HTERT RPE-1 (cell line): ENCODE data around the gene RASA4B.
"Not testable (repeated sequence)": the region's sequence is repeated elsewhere in the genome, so short reads cannot be mapped to it uniquely, and the experiment has no call there.

Experiments used
- in situ Hi-C: fragments of 300-500 bp; cut with MboI; formaldehyde crosslinking; loops from 4 replicates; pipeline ENCODE4 v1.14.3; 2020; ENCODE audit warnings: low sequenced_read_pairs

The RASA4B gene

DNA sequence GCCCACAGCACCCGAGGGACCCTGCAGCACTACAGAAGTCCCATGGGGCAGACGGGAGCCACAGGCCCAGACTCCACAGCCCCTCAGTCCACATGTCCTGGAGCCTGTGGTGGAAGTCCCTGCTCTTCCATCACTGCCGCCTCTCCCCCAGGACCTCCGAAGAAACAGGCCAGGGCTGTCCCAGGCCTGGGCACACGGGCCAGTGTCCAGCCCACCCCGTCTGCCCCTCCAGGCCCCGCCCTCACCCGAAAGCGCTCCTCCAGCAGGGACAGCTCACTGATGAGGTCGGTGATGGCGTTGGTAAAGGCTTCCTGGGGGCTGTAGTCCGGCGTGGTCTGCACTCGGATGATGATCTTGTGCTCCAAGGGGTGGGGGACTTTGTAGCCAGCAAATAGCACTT is 43.5 kb downstream of the RASA4B start:
- in situ Hi-C loops, result not testable (repeated sequence)

DNA sequence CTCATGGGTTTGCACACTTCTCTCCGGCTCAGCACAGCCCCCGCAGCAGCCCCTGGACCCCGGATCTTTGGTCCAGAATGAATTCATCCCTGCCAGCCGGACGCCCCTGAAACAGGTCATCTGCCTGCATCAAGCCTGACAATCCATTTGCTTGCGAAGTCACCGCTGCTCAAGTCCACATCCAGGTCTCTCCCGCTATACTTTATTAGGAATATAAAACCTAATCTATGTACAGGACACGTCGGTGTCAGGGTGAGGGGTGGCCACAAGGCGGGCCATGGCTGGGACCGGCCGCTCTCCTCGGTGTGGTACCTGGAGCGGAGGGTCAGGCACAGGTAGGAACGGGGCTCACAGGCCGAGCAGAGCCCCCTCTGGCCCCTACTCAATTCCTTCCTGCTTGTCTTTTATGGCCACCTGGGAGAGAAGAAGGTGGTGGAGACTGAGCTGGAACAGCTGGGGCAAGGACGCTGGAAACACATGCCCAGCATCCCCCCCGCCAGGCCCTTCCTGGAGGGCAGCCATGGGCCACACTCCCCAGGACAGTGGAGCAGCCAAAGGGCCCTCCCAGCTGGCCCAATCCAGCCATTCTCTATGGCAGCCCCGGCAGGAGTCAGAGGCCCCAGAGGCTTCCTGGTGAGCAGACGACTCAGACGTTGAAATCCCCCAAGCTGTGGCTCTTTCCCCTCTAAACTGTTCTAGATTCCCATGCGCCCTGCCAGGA is 44.1 kb downstream of the RASA4B start:
- in situ Hi-C loops, result no loop called here

DNA sequence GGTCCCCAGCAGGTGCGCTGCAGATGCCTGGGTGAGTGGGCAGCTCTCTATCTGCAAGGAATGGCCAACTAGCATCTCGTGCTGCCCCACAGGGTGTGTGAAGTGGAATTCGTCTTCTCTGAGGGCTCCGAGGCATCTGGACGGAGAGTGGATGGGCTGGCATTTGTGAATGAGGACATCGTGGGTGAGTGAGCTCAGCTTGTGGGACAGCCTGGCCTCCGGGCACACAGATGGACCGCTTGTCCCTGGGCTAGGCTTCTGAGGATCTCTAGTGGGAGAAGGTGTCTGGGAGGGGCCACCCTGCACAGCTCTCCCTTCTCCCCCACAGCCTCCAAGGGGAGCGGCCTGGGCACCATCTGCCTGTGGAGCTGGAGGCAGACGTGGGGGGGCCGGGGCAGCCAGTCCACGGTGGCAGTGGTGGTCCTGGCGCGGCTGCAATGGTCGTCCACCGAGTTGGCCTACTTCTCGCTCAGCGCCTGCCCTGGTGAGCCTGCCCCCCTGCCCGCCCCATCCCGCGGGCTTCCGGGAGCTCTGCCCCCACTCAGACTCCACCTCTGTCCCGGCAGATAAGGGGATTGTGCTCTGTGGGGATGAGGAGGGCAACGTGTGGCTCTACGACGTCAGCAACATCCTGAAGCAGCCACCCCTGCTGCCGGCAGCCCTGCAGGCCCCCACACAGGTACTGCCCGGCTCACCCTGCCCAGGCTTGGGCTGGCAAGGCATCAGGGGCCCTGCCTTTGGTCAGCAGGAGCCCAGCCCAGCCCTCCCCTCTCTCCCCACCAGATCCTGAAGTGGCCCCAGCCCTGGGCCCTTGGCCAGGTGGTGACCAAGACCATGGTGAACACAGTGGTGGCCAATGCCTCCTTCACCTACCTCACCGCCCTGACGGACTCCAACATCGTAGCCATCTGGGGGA is 45.2 kb downstream of the RASA4B start:
- in situ Hi-C loops, result no loop called here

DNA sequence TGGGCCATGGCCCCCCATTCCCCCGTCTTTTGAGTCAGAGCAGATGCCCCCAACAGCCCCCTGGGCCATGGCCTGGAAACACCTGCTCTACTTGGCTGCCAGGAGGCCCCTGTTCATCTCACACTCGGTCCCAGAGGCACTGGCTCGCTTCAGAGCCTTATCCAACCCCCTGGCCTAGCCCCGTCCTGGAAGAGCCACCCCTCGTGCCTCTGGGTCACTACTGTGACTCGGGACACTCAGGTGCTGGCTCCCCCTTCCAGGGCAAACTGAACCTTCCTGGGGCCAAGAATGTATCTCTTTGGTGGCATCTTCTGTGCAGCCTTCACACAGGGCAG is 45.8 kb downstream of the RASA4B start:
- in situ Hi-C loops, result no loop called here

DNA sequence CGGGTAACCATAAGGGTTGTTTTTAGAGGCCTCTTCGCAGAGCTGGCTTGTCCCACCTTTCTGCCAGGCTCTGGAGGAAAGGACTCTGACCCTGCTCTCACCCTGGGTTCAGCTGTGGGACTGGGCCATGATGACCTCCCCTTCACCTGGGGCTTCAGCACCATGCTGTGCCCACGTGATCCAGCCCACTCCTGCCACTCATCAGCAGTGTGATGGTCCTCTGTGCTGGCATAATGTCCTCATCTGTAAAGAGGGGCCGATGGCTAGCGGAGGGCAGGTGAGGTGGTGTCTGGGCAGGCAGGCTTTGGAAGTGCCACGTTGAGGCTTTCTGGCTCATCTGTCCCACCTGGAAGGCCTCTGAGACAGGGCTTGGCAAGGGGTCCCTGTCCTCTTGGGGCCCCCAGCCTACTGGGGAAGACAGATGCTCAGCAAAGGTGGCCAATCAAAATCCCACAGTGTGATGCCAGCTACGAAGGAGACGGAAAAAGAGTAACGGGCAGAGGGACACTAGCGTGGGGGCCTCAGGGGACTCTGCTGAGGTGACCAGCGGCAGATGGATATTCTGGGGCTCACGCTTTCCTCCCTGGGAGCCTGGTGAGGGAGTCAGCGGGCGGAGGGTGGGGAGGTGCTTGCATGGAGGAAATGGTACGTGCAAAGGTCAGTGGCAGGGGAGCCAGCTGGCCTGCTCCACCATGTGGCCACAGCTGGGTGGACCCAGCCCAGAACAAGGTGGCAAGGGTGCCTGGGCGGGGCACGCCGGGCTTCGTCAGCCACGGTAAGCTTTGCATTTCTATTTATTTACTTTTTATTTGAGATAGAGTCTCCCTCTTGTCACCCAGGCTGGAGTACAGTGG is 47.4 kb downstream of the RASA4B start:
- in situ Hi-C loops, result no loop called here

DNA sequence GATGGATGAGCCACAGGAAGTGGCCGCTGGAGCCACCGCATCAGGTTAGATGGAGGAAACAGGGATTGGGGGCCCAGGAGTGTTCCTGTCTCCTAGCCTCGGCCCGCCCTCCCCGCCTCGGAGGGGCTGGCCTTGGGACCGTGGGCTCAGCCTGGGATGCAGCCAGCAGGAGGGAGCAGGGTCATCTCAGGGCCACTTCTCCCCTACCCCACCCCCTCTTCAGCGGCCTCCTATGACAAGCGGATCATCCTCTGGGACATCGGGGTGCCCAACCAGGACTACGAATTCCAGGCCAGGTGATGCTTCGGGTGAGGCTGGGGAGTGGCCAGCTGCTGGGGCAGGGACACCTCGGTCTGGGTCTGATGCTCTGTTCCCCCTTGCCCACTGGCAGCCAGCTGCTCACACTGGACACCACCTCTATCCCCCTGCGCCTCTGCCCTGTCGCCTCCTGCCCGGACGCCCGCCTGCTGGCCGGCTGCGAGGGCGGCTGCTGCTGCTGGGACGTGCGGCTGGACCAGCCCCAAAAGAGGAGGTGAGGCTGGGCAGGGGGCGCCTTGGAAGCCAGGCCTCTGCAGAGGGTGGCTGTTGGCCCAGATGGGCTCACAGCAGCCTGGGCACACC is 48.1 kb downstream of the RASA4B start:
- in situ Hi-C loops, result no loop called here

DNA sequence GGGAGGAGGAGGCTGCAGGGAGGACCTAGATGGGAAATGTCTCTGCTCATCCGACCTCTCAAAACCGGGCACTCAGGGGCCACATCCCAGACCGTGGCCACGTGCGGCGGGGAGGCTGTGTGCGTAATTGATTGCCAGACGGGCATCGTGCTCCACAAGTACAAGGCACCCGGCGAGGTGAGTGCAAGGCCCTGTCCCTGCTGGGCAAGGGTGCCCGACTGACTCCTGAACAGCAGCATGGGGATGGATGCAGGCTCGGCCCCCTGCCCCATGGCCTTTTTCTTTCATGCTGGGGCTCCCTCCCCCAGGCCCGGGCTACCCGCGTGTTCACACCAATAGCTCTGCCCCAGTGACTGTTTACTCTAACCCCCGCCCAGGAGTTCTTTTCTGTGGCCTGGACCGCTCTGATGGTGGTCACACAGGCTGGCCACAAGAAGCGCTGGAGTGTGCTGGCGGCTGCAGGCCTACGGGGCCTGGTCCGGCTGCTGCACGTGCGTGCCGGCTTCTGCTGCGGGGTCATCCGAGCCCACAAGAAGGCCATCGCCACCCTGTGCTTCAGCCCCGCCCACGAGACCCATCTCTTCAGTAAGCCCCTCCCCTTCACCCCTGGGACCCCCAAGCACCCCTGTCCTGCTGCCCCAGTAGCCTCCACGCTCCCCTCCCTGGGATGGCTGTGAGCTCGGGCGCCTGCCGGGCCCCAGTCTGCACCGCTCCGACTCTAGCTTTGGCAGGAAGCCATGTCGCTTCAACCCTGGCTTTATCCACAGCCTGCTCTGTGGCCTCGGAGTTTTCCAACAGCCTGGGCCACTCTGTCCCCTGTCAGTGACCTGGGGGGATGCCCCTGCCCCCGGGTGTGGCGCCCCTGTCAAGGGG is 48.9 kb downstream of the RASA4B start:
- in situ Hi-C loops, result no loop called here

DNA sequence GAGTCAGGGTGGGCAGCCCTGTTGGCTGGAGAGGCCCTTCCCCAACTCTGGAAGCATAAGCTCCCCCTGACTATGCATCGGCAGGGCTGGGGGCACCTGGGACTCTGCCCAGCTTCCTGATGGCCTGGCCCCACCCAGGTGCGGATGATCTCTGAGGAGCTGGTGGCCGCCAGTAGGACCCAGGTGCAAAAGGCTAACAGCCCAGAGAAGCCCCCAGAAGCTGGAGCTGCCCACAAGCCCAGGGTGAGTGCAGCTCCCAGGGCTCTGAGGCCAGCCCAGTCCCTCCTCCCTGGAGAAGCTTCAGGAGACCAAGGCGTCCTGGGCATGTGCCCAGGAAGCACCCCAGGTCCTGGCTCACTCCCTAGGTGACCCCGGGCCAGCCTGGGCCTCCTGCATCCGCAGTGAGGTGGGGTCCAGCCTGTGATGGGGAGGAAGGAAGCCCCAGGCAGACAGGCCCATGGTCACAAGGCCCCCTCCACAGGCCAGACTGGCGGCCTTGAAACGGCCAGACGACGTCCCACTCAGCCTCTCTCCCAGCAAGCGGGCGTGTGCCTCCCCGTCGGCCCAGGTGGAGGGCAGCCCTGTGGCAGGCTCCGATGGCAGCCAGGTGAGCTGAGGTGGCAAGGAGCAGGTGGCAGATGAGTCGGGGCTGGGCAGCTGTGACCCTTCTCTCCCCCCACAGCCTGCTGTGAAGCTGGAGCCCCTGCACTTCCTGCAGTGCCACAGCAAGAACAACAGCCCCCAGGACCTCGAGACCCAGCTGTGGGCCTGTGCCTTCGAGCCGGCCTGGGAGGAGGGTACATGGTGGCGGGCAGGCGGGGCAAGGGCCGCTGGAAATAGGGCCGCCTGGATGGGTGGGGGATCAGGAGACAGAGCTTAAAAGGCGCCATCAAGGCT is 49.7 kb downstream of the RASA4B start:
- in situ Hi-C loops, result no loop called here

DNA sequence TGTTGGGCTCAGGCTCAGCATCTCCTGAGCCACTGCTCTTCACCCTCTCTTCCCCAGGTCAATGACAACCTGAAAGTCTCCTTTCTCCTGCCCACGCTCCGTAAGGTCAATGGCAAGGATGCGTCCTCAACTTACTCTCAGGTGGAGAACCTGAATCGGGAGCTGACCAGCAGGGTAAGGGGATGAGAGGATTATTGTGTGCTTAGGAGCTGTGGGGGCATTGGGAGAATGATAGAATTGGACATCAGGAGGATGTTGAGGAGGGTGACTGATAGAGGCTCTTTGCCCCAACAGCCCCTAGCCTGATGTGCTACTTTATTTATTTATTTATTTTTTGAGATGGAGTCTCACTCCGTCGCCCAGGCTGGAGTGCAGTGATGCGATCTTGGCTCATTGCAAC is 51.5 kb downstream of the RASA4B start:
- in situ Hi-C loops, result no loop called here

DNA sequence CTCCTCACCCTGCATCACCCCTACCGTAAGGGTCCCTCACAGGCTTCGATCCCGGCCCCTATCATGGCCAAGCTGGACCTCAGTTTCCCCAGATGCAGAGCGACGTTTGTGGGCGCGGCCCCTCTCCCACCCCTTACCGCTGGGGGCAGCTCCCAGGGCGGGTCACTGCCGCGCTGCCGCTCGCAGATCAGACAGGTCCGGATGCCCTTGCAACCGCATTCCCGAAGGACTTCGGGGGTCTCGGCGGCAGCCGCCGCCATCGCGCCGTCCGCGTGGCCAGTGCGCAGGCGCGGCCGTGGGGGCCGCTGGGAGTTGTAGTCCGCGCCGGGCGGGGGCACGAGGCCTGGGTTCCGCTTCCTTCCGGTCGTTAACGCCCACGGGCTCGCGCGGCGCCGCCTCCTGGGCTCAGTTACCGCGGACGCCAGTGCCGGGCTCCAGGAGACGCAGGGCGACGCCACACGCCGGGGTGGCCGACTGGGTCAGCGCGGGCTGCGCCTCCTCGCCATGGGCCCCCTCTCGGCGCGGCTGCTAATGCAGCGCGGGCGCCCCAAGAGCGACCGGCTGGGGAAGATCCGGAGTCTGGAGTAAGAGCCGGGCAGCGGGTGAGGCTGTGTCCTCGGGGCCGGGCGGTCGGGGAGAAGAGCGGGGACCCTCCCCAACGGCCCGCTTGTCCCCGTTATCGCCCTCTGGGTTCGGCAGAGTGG is 52.8 kb downstream of the RASA4B start, which contains the start of the genes ALKBH4 and LRWD1:
Gene ALKBH4, minus strand, starts transcription at position 287 of the 704 bp plus-strand sequence. Its CDS starts 27 bp downstream, at position 260.
Gene LRWD1, plus strand, starts transcription at position 408 of the 704 bp plus-strand sequence. Its CDS starts 97 bp downstream, at position 505.
- in situ Hi-C loops, result no loop called here

DNA sequence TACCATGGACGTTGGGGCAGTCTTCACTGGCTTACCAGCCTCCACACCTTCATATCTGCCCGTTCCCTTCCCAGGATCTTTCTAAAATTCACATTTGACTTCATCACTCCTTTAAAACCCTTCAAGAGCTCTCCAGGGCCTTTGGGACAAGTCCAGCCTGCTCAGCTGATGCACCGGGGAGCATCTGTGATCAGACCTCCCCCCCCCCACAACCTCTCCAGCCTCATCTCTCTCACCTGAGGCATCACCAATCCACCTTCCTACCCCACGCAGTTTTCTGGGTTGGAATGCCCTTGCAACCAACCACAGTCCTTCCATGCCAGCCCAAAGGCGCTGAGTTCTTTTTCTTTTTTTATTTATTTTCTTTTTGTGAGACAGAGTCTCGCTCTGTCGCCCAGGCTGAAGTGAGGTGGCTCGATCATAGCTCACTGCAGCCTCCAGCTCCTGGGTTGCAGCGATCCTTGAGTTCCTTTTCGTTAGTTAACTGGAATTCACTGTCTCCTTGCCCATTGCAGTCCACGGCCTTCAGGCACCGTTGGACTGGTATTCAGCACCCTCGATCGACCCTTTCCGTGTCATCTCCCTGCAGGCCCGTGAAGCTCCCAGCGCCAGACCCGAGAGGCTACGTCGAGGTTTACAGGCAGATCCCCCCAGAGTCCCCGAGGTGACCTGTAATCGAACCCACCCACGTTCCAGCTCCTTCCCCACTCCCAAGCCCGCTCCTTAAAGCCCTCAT is 53.6 kb downstream of the RASA4B start:
- in situ Hi-C loops, result no loop called here

DNA sequence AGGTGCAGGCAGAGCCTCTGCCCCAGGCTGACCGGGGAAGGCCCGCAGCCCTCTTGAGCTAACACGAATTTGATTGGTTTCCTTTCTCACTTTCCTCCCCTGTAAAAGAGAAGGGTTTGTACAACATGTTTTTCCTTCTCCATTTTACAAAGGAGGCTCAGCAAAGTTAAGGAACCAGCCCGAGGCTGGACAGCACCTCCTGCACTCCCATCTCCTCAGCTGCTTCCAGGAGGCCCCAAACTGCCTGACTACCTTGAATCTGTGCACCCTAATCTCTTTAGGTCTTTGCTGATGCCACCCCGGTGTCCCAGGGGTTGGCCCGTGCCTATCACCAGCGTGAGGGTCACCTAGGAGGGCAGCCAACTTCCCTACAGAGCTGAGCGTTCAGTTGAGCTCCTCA is 57.1 kb downstream of the RASA4B start:
- in situ Hi-C loops, result no loop called here

DNA sequence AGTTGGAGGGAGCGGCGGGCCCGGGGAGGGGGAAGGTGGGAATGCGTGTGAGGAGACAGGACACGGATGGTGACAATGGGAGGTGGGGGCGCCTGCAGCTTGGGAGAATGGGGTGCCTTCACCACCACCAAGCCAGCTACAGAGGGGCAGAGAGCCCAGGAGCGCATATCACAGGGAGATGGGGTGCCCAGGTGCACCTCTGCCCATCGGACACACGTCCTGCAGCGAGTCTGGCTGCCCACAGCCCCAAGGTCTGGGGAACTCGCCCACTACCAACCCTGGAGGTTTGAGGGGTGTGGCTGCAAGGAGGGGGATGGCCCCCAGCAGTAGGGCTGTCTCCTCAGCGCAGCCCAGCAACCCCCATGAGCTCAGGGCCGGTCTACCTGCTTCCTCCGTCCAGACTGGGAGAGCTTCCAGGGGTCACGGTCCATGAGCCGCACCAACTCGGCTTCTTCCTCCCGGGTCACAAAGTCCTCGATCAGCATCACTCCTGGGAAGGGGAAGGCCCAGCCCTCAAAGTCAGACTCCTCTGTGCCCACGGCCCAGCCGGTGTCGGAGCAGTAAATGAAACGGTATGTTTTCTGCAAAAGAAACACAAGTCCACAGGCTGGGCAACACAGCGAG is 58.2 kb downstream of the RASA4B start:
- in situ Hi-C loops, result no loop called here

DNA sequence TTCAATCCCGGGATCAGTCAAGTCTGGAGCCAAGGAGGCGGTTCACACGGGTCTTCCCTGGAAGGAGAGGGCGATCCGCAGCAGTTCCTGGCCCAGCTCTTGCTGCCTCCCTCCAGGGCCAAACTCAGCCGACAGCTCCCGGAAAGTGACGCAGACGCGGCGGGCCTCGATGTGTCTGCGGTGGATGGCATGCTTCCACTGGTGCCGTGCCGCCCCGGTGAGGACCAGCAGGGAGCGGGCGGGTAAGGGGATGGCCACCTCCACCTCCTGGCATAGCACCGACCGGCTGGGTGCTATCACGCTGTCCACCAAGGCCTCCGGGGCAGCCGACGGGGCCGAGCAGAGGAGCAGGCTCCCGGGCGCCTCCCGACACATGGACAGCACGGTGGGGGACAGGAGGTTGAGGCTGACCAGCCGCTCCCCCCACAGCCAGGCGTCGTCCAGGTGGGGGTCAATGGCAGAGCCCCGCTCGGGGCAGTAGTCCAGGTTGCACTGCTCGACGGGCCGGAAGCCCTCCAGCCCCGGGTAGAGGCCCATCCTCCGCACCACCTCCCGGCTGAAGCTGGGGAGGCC is 60.1 kb downstream of the RASA4B start:
- in situ Hi-C loops, result no loop called here

DNA sequence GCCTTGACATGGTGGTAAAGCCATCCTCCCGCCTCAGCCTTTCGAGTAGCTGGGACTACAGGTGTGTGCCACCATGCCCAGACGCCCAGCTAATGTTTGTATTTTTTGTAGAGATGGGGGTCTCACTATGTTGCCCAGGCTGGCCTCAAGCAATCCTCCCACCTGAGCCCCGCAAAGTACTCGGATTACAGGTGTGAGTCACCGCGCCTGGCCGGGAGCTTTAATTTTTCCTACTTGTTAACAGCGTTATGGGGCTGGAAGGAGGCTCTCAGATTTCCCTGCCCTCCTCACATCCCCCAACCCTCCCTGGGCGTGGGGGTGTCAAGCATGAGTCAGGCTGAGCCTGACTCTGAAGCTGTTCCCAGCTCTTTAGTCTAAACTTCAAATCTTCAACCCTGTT is 61.2 kb downstream of the RASA4B start:
- in situ Hi-C loops, result no loop called here

DNA sequence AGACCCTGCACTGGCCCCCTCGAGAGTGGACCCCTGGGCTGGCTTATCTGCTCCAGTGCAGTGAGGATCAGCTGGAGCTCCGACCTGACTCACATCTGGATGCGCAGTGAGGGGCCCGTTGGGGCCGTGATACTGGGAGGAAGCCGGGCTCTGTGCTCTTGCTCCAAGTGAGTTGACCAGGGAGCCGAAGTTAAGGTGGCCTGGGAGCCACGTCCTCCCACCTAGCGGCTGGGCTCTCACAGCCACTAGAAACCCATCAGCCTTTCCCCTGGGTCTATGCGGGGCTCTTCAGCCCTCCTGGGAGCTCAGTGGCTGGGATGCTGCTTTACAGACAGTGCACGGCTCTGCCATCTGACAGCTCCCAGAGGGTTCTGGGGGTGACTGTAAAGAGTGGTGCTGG is 62.0 kb downstream of the RASA4B start:
- in situ Hi-C loops, result no loop called here

DNA sequence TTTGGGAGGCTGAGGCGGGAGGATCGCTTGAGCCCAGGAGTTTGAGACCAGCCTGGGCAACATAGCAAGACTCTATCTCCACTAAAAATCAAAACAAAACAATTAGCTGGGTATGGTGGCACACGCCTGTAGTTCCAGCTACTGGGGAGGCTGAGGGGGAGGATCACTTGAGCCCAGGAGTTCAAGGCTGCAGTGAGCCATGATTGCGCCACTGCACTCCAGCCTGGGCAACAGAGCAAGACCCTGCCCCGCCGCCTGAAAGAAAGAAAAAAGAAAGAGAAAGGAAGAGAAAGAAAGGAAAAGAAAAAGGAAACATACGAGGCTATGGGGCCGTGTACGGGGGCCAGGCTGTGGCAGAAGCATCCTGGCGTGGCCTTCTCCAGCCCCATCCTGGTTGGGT is 62.6 kb downstream of the RASA4B start:
- in situ Hi-C loops, result not testable (repeated sequence)
